ENCODE results near the gene CCDC66.
"Not testable (repeated sequence)": the region's sequence is repeated elsewhere in the genome, so short reads cannot be mapped to it uniquely, and the experiment has no call there.

Gene CCDC66

DNA sequence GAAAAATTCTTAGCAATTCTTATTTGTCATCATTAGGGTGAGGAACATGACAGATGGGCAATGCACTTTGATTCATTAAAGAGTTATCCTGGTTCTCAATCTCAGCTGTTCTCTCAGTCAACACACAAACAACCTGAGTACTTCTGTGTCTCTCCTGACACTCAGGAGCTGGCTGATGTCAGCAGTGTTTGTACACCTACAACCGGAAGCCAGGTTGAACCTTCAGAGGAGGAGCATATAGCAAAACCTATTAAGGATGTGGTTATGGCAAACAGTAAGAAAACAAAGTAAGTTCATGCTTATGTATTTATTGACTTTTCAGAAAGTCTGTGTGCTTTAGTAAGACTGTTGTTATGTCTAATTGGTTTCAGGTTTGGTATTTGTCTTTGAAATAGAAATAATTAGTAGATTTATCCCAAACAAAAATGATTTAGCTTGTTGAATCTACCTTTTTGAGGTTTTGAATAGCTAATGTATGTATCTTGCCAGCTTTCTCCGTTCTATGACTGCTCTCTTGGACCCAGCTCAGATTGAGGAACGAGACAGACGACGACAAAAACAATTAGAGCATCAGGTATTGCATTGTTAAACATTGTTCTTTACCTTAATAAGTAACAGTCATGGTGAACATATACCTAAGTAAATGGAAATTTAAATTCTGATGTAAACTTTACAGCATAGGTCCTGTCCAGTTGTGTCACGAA is 36.6 kb downstream of the CCDC66 start:
- Histone ChIP-seq H3K9me3 (ENCODE audit: control insufficient read depth, low read length) (no peaks in the 10 kb centered on the region), H3K36me3 (ENCODE audit: control insufficient read depth, insufficient read depth, low read length, severe bottlenecking) (peaks cover 23% of the 10 kb centered on the region), H3K9ac (ENCODE audit: low read length) (no peak overlapping the region), H3K4me3 (ENCODE audit: low read length) (no peak overlapping the region), H3K4me1 (ENCODE audit: control insufficient read depth, insufficient read depth, low read length) (peaks cover 20% of the 10 kb centered on the region), H3K27me3 (replicated peaks; ENCODE audit: control insufficient read depth, insufficient read depth, low read length) (no peaks in the 10 kb centered on the region)
- no peak for DNase-seq (ENCODE audit: low read depth)

DNA sequence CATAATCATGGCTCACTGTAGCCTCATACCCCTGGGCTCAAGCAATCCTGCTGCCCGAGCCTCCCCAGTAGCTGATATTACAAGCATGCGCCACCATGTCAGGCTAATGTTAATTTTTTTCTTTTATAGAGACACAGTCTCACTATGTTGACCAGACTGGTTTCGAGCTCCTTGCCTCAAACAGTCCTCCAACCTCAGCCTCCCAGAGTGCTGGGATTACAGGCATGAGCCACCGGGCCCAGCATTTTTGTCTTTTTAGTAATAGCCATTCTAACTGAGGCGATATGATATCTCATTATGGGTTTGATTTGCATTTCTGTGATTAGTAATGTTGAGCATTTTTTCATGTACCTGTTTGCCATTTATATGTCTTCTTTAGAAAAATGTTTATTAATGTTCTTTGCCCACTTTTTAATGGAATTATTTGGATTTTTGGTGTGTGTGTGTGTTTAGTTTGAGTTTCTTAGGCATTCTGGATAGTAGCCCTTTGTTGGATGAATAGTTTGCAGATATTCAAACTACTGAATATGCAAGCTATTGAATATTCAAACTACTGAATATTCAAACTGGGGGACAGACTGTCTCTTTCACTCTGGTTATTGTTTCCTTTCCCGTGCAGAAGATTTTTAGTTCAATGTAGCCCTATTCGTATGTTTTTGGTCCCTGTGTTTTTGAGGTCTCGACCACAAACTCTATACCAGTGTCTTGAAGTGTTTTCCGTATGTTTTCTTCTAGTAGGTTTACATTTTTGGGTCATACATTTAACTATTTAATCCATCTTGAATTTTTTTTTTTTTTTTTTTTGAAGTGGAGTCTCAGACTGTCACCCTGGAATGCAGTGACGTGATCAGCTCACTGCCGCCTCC is 39.2 kb downstream of the CCDC66 start:
- H3K4me1 ChIP-seq (ENCODE audit: control insufficient read depth, insufficient read depth, low read length), result peaks cover 6% of the 10 kb centered on the region
- H3K9ac ChIP-seq (ENCODE audit: low read length), result no peak overlapping the region
- no peaks in the 10 kb centered on the region for H3K27me3 ChIP-seq (replicated peaks; ENCODE audit: control insufficient read depth, insufficient read depth, low read length)
- H3K9me3 ChIP-seq (ENCODE audit: control insufficient read depth, low read length), result no peaks in the 10 kb centered on the region
- peaks cover 23% of the 10 kb centered on the region for H3K36me3 ChIP-seq (ENCODE audit: control insufficient read depth, insufficient read depth, low read length, severe bottlenecking)
- DNase-seq (ENCODE audit: low read depth), result no peak
- H3K4me3 ChIP-seq (ENCODE audit: low read length), result no peak overlapping the region

DNA sequence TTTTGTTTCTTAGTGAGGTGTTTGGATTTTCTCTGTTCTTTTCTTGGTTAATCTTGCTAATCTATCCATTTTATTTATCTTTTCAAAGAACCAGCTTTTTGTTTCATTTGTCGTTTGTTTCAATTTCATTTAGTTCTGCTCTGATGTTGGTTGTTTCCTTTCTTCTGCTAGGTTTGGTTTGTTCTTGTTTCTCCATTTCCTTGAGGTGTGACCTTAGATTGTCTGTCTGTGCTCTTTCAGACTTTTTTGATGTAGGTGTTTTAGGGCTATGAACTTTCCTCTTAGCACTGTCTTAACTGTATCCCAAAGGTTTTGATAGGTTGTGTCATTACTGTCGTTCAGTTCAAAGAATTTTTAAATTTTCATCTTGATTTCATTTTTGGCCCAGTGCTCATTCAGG is 51.5 kb downstream of the CCDC66 start:
- peaks cover 36% of the 10 kb centered on the region for H3K36me3 ChIP-seq (ENCODE audit: control insufficient read depth, insufficient read depth, low read length, severe bottlenecking)
- H3K4me3 ChIP-seq (ENCODE audit: low read length); H3K27me3 ChIP-seq (replicated peaks; ENCODE audit: control insufficient read depth, insufficient read depth, low read length); H3K9me3 ChIP-seq (ENCODE audit: control insufficient read depth, low read length); H3K9ac ChIP-seq (ENCODE audit: low read length); DNase-seq (ENCODE audit: low read depth); H3K4me1 ChIP-seq (ENCODE audit: control insufficient read depth, insufficient read depth, low read length): not testable (repeated sequence)

GRCh38 chr3:56610669-56611335 is 53.8 kb downstream of the CCDC66 start:
- no peak for DNase-seq (ENCODE audit: low read depth)
- H3K9me3 ChIP-seq (ENCODE audit: control insufficient read depth, low read length), result peaks cover 3% of the 10 kb centered on the region
- H3K9ac ChIP-seq (ENCODE audit: low read length), result no peak overlapping the region
- no peaks in the 10 kb centered on the region for H3K27me3 ChIP-seq (replicated peaks; ENCODE audit: control insufficient read depth, insufficient read depth, low read length)
- no peak overlapping the region for H3K4me3 ChIP-seq (ENCODE audit: low read length)
- H3K4me1 ChIP-seq (ENCODE audit: control insufficient read depth, insufficient read depth, low read length), result no peaks in the 10 kb centered on the region
- peaks cover 50% of the 10 kb centered on the region for H3K36me3 ChIP-seq (ENCODE audit: control insufficient read depth, insufficient read depth, low read length, severe bottlenecking)

DNA sequence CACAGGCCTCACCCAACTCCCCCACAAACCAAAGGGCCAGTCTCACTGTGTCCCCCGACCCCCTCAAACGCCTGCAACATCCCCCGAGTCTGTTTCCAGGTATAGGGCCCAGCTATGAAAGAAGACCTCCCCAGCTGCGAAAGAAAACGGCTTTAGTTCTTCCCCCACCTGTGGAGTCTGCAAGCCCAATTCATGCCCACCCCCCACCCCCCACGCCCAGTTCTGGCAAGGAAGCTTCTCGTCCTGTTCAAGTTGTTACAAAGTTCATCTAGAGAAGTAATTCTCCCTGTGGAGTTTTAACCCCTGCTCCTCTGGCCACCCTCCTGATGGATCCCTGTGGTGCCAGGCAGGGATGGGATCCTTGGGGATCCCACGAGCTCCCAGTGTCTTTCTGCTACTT is 54.4 kb downstream of the CCDC66 start:
- no peak overlapping the region for H3K9ac ChIP-seq (ENCODE audit: low read length)
- peaks cover 50% of the 10 kb centered on the region for H3K36me3 ChIP-seq (ENCODE audit: control insufficient read depth, insufficient read depth, low read length, severe bottlenecking)
- no peaks in the 10 kb centered on the region for H3K4me1 ChIP-seq (ENCODE audit: control insufficient read depth, insufficient read depth, low read length)
- no peaks in the 10 kb centered on the region for H3K27me3 ChIP-seq (replicated peaks; ENCODE audit: control insufficient read depth, insufficient read depth, low read length)
- no peak overlapping the region for H3K4me3 ChIP-seq (ENCODE audit: low read length)
- H3K9me3 ChIP-seq (ENCODE audit: control insufficient read depth, low read length), result peaks cover 3% of the 10 kb centered on the region
- DNase-seq (ENCODE audit: low read depth), result no peak

- H3K9me3 ChIP-seq (ENCODE audit: control insufficient read depth, low read length), result peaks cover 3% of the 10 kb centered on the region
- H3K36me3 ChIP-seq (ENCODE audit: control insufficient read depth, insufficient read depth, low read length, severe bottlenecking), result peaks cover 54% of the 10 kb centered on the region
Measured at GRCh38 chr3:56612146-56612545, 55.2 kb downstream of the CCDC66 start.

GRCh38 chr3:56613016-56613415 is 56.0 kb downstream of the CCDC66 start:
- no peak for DNase-seq (ENCODE audit: low read depth)
- H3K27me3 ChIP-seq (replicated peaks; ENCODE audit: control insufficient read depth, insufficient read depth, low read length), result no peaks in the 10 kb centered on the region
- H3K4me3 ChIP-seq (ENCODE audit: low read length), result no peak overlapping the region
- H3K36me3 ChIP-seq (ENCODE audit: control insufficient read depth, insufficient read depth, low read length, severe bottlenecking), result peaks cover 63% of the 10 kb centered on the region
- peaks cover 3% of the 10 kb centered on the region for H3K9me3 ChIP-seq (ENCODE audit: control insufficient read depth, low read length)
- H3K9ac ChIP-seq (ENCODE audit: low read length), result no peak overlapping the region
- H3K4me1 ChIP-seq (ENCODE audit: control insufficient read depth, insufficient read depth, low read length), result no peaks in the 10 kb centered on the region

More at GRCh38 chr3:56612146-56612545, 55.2 kb downstream of the CCDC66 start:
- no peaks in the 10 kb centered on the region for H3K4me1 ChIP-seq (ENCODE audit: control insufficient read depth, insufficient read depth, low read length)
- no peaks in the 10 kb centered on the region for H3K27me3 ChIP-seq (replicated peaks; ENCODE audit: control insufficient read depth, insufficient read depth, low read length)
- H3K9ac ChIP-seq (ENCODE audit: low read length), result no peak overlapping the region
- DNase-seq (ENCODE audit: low read depth), result no peak
- H3K4me3 ChIP-seq (ENCODE audit: low read length), result no peak overlapping the region

GRCh38 chr3:56616478-56617006 is 59.6 kb downstream of the CCDC66 start:
- Histone ChIP-seq H3K36me3 (ENCODE audit: control insufficient read depth, insufficient read depth, low read length, severe bottlenecking) (peaks cover 89% of the 10 kb centered on the region), H3K27me3 (replicated peaks; ENCODE audit: control insufficient read depth, insufficient read depth, low read length) (no peaks in the 10 kb centered on the region), H3K9ac (ENCODE audit: low read length) (no peak overlapping the region), H3K4me3 (ENCODE audit: low read length) (no peak overlapping the region), H3K4me1 (ENCODE audit: control insufficient read depth, insufficient read depth, low read length) (peaks cover 3% of the 10 kb centered on the region), H3K9me3 (ENCODE audit: control insufficient read depth, low read length) (no peaks in the 10 kb centered on the region)
- no peak for DNase-seq (ENCODE audit: low read depth)

DNA sequence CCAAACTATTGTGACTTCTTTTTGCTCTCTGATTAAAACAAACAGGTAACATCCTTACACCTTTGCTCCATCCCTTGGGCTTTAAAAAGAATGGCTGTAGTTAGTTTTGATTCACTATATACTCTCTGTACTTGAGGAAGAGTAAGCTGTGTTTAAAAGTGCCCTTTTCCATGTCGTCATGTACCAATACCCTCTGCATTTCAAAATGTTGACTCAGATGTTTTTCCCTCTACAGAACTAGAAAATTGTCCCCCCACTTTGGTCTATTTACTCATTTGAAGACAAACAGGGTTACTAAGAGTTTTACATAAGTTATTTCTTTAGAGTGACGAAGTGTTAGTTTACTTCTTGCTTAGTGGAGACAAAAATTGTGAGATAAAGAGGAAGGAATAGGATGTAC is 63.4 kb downstream of the CCDC66 start:
- DNase-seq (ENCODE audit: low read depth), result peak; percentile 18
- H3K4me1 ChIP-seq (ENCODE audit: control insufficient read depth, insufficient read depth, low read length), result peaks cover 12% of the 10 kb centered on the region
- no peaks in the 10 kb centered on the region for H3K27me3 ChIP-seq (replicated peaks; ENCODE audit: control insufficient read depth, insufficient read depth, low read length)
- H3K4me3 ChIP-seq (ENCODE audit: low read length), result no peak overlapping the region
- H3K36me3 ChIP-seq (ENCODE audit: control insufficient read depth, insufficient read depth, low read length, severe bottlenecking), result peaks cover 96% of the 10 kb centered on the region
- H3K9ac ChIP-seq (ENCODE audit: low read length), result no peak overlapping the region
- no peaks in the 10 kb centered on the region for H3K9me3 ChIP-seq (ENCODE audit: control insufficient read depth, low read length)

DNA sequence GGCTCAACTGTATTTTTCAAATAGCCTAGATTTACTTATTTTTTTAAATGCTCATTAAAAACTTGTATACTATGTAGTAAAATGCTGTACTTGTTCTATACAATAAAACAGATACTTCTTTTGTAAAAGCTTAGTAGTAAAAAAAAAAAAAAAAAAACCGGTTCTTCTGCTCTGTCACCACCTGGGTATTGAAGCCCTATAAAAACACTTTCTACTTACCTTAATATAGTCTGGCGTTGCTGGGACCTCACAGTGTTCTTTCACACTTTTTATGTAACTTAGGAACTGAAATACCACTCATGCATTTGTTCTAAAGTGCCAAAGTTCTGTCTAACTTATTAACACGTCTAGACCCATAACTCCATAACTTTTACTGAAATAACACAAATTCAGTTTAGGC is 64.7 kb downstream of the CCDC66 start:
- H3K4me3 ChIP-seq (ENCODE audit: low read length), result no peak overlapping the region
- H3K4me1 ChIP-seq (ENCODE audit: control insufficient read depth, insufficient read depth, low read length), result peaks cover 12% of the 10 kb centered on the region
- no peaks in the 10 kb centered on the region for H3K9me3 ChIP-seq (ENCODE audit: control insufficient read depth, low read length)
- peaks cover 92% of the 10 kb centered on the region for H3K36me3 ChIP-seq (ENCODE audit: control insufficient read depth, insufficient read depth, low read length, severe bottlenecking)
- H3K9ac ChIP-seq (ENCODE audit: low read length), result no peak overlapping the region
- no peaks in the 10 kb centered on the region for H3K27me3 ChIP-seq (replicated peaks; ENCODE audit: control insufficient read depth, insufficient read depth, low read length)
- DNase-seq (ENCODE audit: low read depth), result no peak

DNA sequence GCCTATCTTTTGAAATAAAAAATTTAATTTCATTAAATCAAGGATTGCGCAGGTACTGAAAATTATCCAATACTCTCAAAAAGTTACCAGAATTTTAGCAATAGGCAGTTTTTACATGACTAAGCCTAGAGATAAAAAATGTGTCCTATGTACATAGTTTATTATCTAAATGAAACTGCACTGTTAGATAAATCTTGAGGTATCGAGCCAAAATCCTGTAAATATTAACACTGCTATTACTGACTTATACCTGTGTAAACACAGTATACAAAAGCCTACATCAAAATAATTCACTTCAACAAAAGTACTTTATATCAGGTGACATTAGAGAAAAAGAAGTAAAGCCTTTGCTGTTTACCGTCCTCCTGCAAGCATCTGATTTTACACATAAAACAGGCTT is 65.4 kb downstream of the CCDC66 start:
- Histone ChIP-seq H3K27me3 (replicated peaks; ENCODE audit: control insufficient read depth, insufficient read depth, low read length) (no peaks in the 10 kb centered on the region), H3K9ac (ENCODE audit: low read length) (no peak overlapping the region), H3K36me3 (ENCODE audit: control insufficient read depth, insufficient read depth, low read length, severe bottlenecking) (peaks cover 92% of the 10 kb centered on the region), H3K9me3 (ENCODE audit: control insufficient read depth, low read length) (no peaks in the 10 kb centered on the region), H3K4me1 (ENCODE audit: control insufficient read depth, insufficient read depth, low read length) (peaks cover 12% of the 10 kb centered on the region), H3K4me3 (ENCODE audit: low read length) (no peak overlapping the region)
- DNase-seq (ENCODE audit: low read depth), result no peak

All from adipocyte (in vitro differentiated cells).